GM12892 (cell line): ENCODE results near the gene GAGE13.

Experiments used
- POLR2A ChIP-seq: IDR thresholded peaks from 2 replicates; pipeline ENCODE4 v1.6.1; 2011; ENCODE audit warnings: low read depth, low read length, control low read depth
- POLR2AphosphoS5 ChIP-seq: IDR thresholded peaks from 2 replicates; pipeline ENCODE4 v1.6.1; 2011; ENCODE audit warnings: low read depth, low read length, control low read depth
- TAF1 ChIP-seq: IDR thresholded peaks from 2 replicates; pipeline ENCODE4 v1.6.1; 2011; ENCODE audit warnings: low read depth, mild to moderate bottlenecking, control low read depth, low read length, borderline replicate concordance

GRCh38 chrX:49290215-49290614 lies 41.2 kb upstream of the GAGE13 start:
- TF ChIP-seq POLR2A = no peak
- TF ChIP-seq POLR2AphosphoS5 = no peak
- no peak for TF ChIP-seq TAF1
